NOMO-1 (cell line): Measurements from ENCODE around the gene EXOC3L1.
A peak's percentile ranks its signal among the peaks of the same experiment; 100 is the strongest.

Experiments used
- DNase-seq, 2 experiments: peaks; one replicate each; lab custom pipeline; 2025; ENCODE audit not compliant: unreplicated experiment in 2 of 2; lab: John Stamatoyannopoulos, UW

The EXOC3L1 gene

GRCh38 chr16:67165121-67166078, 24.5 kb downstream of the EXOC3L1 start:
- DNase-seq, result no peak

DNA sequence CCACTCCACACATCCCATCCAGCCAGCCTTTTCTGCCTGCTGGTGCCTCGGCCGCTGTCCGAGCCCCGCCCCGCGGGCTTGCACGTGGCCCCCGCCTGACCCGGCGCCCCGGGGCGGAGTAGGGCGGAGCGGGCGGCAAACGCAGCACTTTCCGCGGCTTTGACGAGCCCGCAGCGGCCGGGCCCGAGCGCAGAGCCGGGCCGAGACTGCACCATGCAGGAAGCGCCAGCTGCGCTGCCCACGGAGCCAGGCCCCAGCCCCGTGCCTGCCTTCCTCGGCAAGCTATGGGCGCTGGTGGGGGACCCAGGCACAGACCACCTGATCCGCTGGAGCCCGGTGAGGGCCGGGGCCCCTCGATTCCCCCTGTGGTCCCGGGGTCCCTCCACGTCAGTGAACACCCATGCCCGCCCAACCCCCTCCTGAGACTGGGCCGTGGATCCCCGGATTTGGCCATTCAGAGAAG, 25.3 kb downstream of the EXOC3L1 start, which contains the start of gene HSF4:
HSF4 (plus strand) TSS at position 147 of the 463 bp plus-strand sequence; CDS start at position 214, 67 bp downstream.
- DNase-seq, result no peak

GRCh38 chr16:67163999-67164558, 25.9 kb downstream of the EXOC3L1 start:
- no peak for DNase-seq

- DNase-seq, result no peak
Observed at GRCh38 chr16:67163164-67163998, 26.6 kb downstream of the EXOC3L1 start.

GRCh38 chr16:67162506-67163163, 27.3 kb downstream of the EXOC3L1 start:
- no peak for DNase-seq

DNA sequence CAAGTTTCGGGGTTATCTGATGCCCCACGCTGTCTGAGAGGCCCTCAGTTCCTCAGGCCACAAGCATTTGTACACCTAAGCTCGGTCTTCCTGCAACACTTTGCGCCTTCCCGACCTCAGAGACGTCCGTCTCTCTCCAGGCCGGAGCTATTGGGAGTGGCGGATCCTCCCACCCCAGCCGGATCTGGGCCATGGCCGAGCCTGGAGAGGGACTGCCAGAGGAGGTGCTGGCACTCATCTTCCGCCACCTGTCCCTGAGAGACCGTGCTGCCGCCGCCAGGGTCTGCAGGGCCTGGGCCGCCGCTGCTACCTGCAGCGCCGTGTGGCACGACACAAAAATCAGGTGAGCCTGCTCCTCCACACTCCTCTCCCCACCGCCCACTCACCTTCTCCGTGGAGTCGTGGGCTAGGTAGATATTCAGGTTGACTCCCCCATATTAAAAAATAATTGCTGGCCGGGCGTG, 28.3 kb downstream of the EXOC3L1 start:
- DNase-seq, result no peak

- DNase-seq, result peak; percentile 61 to 69
Observed at GRCh38 chr16:67158637-67159600, 31.0 kb downstream of the EXOC3L1 start.

DNA sequence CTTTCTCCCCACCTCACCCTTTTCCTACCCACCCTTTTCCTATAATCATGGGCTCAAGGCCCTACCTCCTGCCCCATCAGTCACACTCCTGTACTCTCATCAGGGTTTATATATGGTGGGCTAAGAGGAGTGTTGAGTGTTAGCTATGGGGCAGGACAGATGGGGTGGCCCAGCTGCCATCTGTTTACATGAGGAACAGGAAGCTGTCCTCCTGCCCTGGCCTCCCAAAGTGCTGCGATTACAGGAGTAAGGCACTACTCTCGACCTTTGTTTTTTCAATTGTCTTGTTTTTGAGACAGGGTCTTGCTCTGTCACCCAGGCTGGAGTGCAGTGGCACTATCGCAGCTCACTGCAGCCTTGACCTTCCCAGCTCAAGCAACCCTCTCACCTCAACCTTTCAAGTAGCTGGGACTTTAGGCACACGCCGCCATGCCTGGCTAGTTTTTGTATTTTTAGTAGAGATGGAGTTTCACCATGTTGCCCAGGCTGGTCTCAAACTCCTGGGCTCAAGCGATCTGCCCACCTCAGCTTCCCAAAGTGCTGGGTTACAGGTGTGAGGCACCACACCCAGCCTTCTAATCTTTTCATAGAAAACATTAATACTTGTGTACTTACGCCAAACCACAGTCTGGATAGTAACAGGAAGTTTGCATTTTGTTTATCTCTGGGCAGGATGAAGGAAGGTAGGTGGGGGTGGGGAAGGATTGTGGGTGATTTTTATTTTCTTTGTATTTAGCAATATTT, 31.9 kb downstream of the EXOC3L1 start:
- DNase-seq, result no peak

DNA sequence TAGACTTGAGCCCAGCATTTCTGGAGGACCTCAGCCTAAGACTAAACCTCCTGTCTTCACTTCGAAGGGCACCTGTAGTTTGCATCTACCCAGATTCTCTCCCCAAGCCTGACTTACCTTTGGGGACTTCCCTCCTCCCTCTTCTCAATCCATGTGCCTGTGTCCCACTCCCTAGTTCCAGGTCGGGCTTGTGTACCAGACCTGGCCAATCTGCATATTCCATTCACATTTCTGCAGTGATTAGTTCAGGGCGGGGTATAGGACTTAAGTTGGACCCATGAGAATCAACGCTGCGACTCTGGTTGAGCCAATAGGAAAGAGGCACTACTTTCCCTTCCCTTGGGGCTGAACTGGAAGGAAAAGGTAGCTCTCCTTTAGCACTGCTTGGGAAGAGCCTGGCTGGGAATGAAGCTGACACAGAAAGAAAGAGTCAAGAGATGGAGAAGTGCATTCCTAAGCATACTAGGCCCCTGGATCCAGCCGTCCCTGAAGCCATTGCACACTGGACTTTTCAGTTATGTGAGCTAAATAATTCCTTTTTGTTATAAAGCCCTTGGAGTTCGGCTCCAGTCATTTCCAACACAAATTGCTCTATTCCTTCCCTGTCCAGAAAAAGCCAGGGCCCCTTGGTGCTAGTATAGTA, 32.7 kb downstream of the EXOC3L1 start:
- no peak for DNase-seq

- DNase-seq, result no peak
Observed at GRCh38 chr16:67156143-67156844, 33.6 kb downstream of the EXOC3L1 start.

- peak; percentile 67 to 75 for DNase-seq
Observed at GRCh38 chr16:67155295-67156142, 34.4 kb downstream of the EXOC3L1 start.

- DNase-seq, result no peak
Observed at GRCh38 chr16:67154578-67155294, 35.2 kb downstream of the EXOC3L1 start.

DNA sequence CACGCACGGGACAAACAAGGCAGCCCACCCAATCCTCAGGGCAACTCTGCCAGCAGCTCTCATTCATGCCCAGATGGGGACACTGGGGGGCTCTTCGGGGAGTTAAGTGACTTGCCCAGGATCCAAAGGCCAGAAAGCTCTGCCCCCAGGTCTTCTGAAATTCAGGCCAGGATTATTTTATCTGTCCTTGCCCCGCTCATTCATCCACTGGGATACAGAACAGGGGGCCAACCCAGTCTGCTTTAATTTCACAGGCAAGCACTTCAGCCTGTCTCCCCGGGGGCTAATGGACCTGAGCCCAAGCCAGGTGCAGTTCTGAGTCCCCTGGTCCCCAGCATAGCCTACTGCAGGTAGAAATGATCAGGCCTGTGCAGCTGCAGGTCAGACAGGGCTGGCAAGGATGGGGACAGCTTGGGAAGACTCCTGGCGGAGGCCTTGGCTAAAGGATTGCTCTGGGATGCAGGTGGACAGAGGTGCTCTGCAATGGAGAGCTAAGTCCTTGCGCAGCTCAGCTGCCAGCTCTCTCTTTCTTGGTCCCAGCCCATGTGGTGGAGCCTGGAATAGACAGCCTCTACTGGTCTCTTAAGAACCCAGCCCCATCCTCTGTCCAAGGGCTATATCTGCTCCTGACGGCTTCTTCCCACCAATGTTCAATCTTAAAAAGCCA, 38.4 kb downstream of the EXOC3L1 start:
- DNase-seq, result no peak

- no peak for DNase-seq
Observed at GRCh38 chr16:67150833-67151396, 39.0 kb downstream of the EXOC3L1 start, which contains the start of gene B3GNT9. Gene B3GNT9, minus strand, starts transcription at chr16:67150998. Its CDS starts 513 bp downstream, at chr16:67150485.
